Testis (tissue), 3 donors: ENCODE measurements around the gene TNFRSF14. TPM values are rescaled to one million over a fixed set of nuclear protein-coding genes. Genes with fewer than 3 reads are reported as not detected.
A peak's percentile ranks its signal among the peaks of the same experiment; 100 is the strongest.

Experiments
- DNase-seq: peaks from one replicate; pipeline ENCODE4 v3.0.0-alpha.2; 2019
- H3K27ac ChIP-seq, 2 donors: fragments of 200-600 bp; sonication (generic); one replicate each; pipeline ENCODE4 v1.5.1; 2019
- H3K27me3 ChIP-seq: fragments of 200-600 bp; sonication (generic); one replicate; pipeline ENCODE4 v1.5.1; 2019
- H3K36me3 ChIP-seq: fragments of 200-600 bp; sonication (generic); one replicate; pipeline ENCODE4 v1.5.1; 2017; ENCODE audit warnings: low read depth; ENCODE audit errors: missing control alignments
- H3K4me1 ChIP-seq: fragments of 200-600 bp; sonication (generic); one replicate; pipeline ENCODE4 v1.5.1; 2019
- H3K4me3 ChIP-seq, 2 donors: fragments of 200-600 bp; sonication (generic); one replicate each; pipeline ENCODE4 v1.5.1; 2017 to 2019
- H3K9me3 ChIP-seq: fragments of 200-600 bp; sonication (generic); one replicate; pipeline ENCODE4 v1.5.1; 2017
- CTCF ChIP-seq, 3 experiments: fragments of 450-650 bp in 2 of 3; fragments of 200-600 bp in 1 of 3; sonication (generic) in 1 of 3; IDR thresholded peaks; one replicate each; pipeline ENCODE4 v1.5.1; 2016 to 2019; ENCODE audit warnings: antibody characterized with exemption in 3 of 3, mild to moderate bottlenecking in 2 of 3, moderate library complexity in 1 of 3
- POLR2A ChIP-seq: fragments of 450-650 bp; IDR thresholded peaks from one replicate; pipeline ENCODE4 v1.6.1; 2017; ENCODE audit warnings: antibody characterized with exemption, mild to moderate bottlenecking, moderate library complexity
- WGBS, 2 donors: methylation state at CpG; one replicate each; pipeline ENCODE4 v1.1.5; 2018; 5-methylcytosine and 5-hydroxymethylcytosine counted together
- intact Hi-C: fragments of 100-400 bp; cut with DNase I; formaldehyde crosslinking; loops from one replicate; pipeline ENCODE4 v1.15.1; 2023; ENCODE audit warnings: low total_unique reads
- polyA plus RNA-seq: library from polyadenylated mRNA; stranded (reverse); fragments of 350-450 nt; fragmentation: Illumina TruSeq; extraction: RNeasy Lipid Tissue Mini Kit (QIAGEN cat#74804); gene quantifications from one replicate; pipeline ENCODE4 v1.2.3, GENCODE V29; 2014; ENCODE audit warnings: low read depth, low replicate concordance; ENCODE audit not compliant: insufficient read depth
- total RNA-seq, 2 donors: library from RNA; depleted of rRNA; stranded (reverse); fragments of >200 nt; gene quantifications; one replicate each; pipeline ENCODE4 v1.2.3, GENCODE V29; 2016

The TNFRSF14 gene
- total and polyA plus RNA-seq, 3 donors from 2014 or later = 26.0 to 45.1 (median 39.0) TPM

- peaks cover 12% of the 10 kb centered on the region for H3K4me1 ChIP-seq
These were observed 26.2 kb downstream of the TNFRSF14 start for GRCh38 chr1:2582391-2582790.

GRCh38 chr1:2583331-2583791 is 27.2 kb downstream of the TNFRSF14 start:
- H3K27ac ChIP-seq = no peak overlapping the region
- peaks cover 14% of the 10 kb centered on the region for H3K4me1 ChIP-seq
- DNase-seq = no peak

More at GRCh38 chr1:2582391-2582790, 26.2 kb downstream of the TNFRSF14 start:
- Histone ChIP-seq H3K27me3 (no peaks in the 10 kb centered on the region), H3K4me3 (no peak overlapping the region), H3K36me3 (no peaks in the 10 kb centered on the region), H3K27ac (no peak overlapping the region), H3K9me3 (no peaks in the 10 kb centered on the region)
- DNase-seq = no peak
- WGBS, 2 donors = 73 to 79% methylated on average over 7 of the region's 7 CpGs
- TF ChIP-seq POLR2A (no peak), CTCF (IDR thresholded peaks at IDR 0.05) (no peak)
- intact Hi-C loops = no loop called here

GRCh38 chr1:2583871-2584351 is 27.7 kb downstream of the TNFRSF14 start:
- no peak overlapping the region for H3K4me3 ChIP-seq
- intact Hi-C loops = no loop called here
- peaks cover 14% of the 10 kb centered on the region for H3K4me1 ChIP-seq
- 64 to 70% methylated on average over 14 of the region's 14 CpGs for WGBS, 2 donors
- DNase-seq = no peak
- H3K9me3 ChIP-seq = no peaks in the 10 kb centered on the region
- TF ChIP-seq CTCF (IDR thresholded peaks at IDR 0.05) (no peak), POLR2A (no peak)
- no peaks in the 10 kb centered on the region for H3K36me3 ChIP-seq
- no peak overlapping the region for H3K27ac ChIP-seq
- no peaks in the 10 kb centered on the region for H3K27me3 ChIP-seq

More at GRCh38 chr1:2583331-2583791, 27.2 kb downstream of the TNFRSF14 start:
- TF ChIP-seq CTCF (IDR thresholded peaks at IDR 0.05) (no peak), POLR2A (no peak)
- intact Hi-C loops = no loop called here
- no peaks in the 10 kb centered on the region for H3K9me3 ChIP-seq
- no peak overlapping the region for H3K4me3 ChIP-seq
- 80 to 86% methylated on average over 5 of the region's 5 CpGs for WGBS, 2 donors
- no peaks in the 10 kb centered on the region for H3K27me3 ChIP-seq
- no peaks in the 10 kb centered on the region for H3K36me3 ChIP-seq

- intact Hi-C loops = no loop called here
- Histone ChIP-seq H3K9me3 (no peaks in the 10 kb centered on the region), H3K4me1 (peaks cover 14% of the 10 kb centered on the region), H3K36me3 (no peaks in the 10 kb centered on the region), H3K27me3 (no peaks in the 10 kb centered on the region), H3K4me3 (peak overlapping the region; percentile 86 to 92), H3K27ac (peak overlapping the region; percentile 97)
- DNase-seq = no peak
- WGBS, 2 donors = 27 to 38% methylated on average over 5 to 12 of the region's 12 CpGs
- no peak for TF ChIP-seq CTCF (IDR thresholded peaks at IDR 0.05)
- no peak for TF ChIP-seq POLR2A
These were observed 28.6 kb downstream of the TNFRSF14 start for GRCh38 chr1:2584686-2585317.
